Esophagus squamous epithelium (tissue), 5 donors: ENCODE data around the gene ZNF532. TPM values are rescaled to one million over a fixed set of nuclear protein-coding genes. Genes with fewer than 3 reads are reported as not detected.

Experiments
- DNase-seq: peaks from one replicate; lab custom pipeline; 2025; lab: John Stamatoyannopoulos, UW
- H3K27ac ChIP-seq, 4 donors: fragments of 200-600 bp; sonication (generic); one replicate each; pipeline ENCODE4 v1.5.1; 2016 to 2019; ENCODE audit warnings: mild to moderate bottlenecking in 1 of 4
- H3K27me3 ChIP-seq, 4 donors: fragments of 200-600 bp; sonication (generic); 1 replicate in 3 of 4; 2 replicates in 1 of 4; pipeline versions ENCODE4 v1.5.1 to v1.6.0; 2017 to 2021; ENCODE audit warnings: antibody characterized with exemption in 1 of 4
- H3K36me3 ChIP-seq, 3 donors: fragments of 200-600 bp; sonication (generic); one replicate each; pipeline ENCODE4 v1.5.1; 2016 to 2019
- H3K4me1 ChIP-seq, 3 donors: fragments of 200-600 bp; sonication (generic); one replicate each; pipeline ENCODE4 v1.5.1; 2017 to 2019
- H3K4me3 ChIP-seq, 4 donors: fragments of 200-600 bp; sonication (generic); 1 replicate in 3 of 4; 2 replicates in 1 of 4; pipeline ENCODE4 v1.5.1; 2016 to 2019; ENCODE audit warnings: mild to moderate bottlenecking in 2 of 4, moderate library complexity in 1 of 4
- H3K9me3 ChIP-seq, 3 donors: fragments of 200-600 bp; sonication (generic); one replicate each; pipeline ENCODE4 v1.5.1; 2016 to 2019
- CTCF ChIP-seq, 6 experiments: fragments of 450-650 bp in 4 of 6; fragments of 200-600 bp in 2 of 6; sonication (generic) in 2 of 6; IDR thresholded peaks; one replicate each; pipeline ENCODE4 v1.5.1; 2016 to 2019; ENCODE audit warnings: antibody characterized with exemption in 6 of 6, mild to moderate bottlenecking in 4 of 6, moderate library complexity in 4 of 6
- POLR2A ChIP-seq, 4 donors: fragments of 450-650 bp; IDR thresholded peaks; one replicate each; pipeline ENCODE4 v1.6.1; 2017; ENCODE audit warnings: antibody characterized with exemption in 4 of 4, mild to moderate bottlenecking in 4 of 4, moderate library complexity in 3 of 4
- WGBS, 2 donors: methylation state at CpG; one replicate each; pipeline ENCODE4 v1.1.5; 2018; 5-methylcytosine and 5-hydroxymethylcytosine counted together
- intact Hi-C: fragments of 100-400 bp; cut with DNase I; formaldehyde crosslinking; loops from one replicate; pipeline ENCODE4 v1.15.0; 2022
- total RNA-seq, 4 donors: library from RNA; depleted of rRNA; stranded (reverse); fragments of >200 nt; gene quantifications; one replicate each; pipeline ENCODE4 v1.1.0, GENCODE V29; 2016
- donor health status: DM: yes; HTN: yes; CAD: no.

The ZNF532 gene
- total RNA-seq, 4 donors from 2014 or later: 30.7 to 52.3 (median 32.6) TPM

DNA sequence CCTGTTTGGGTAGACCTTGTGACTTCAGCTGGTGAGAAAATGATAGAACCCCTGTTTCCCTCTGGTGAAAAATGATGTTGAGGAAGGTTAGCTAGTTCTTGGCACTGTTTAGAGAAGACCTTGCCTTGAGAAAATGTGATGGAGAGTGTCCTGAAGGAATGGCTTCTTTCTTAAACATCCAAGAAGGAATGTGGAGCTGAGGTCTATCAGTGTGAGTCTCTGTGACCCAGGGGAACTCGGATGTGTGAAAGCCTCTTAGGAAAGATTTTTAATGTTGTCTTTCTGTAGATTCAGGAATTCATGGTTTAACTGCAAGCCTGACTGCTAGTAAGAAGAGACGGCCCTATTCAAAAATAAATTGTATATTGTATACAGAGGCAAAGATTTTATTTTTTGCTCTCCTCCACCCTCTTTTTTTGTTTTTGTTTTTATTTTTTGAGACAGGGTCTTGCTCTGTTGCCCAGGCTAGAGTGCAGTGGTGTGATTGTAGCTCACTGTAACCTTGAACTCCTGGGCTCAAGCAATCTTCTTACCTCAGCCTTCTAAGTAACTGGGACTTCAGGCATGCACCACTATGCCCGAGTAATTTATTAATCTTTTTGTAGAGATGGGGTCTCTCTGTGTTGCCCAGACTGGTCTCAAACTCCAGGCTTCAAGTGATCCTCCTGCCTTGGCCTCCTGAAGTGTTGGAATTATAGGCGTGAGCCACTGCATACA lies 87.5 kb downstream of the ZNF532 start:
- TF ChIP-seq POLR2A (IDR thresholded peaks at IDR 0.05): no peak
- no peak for TF ChIP-seq CTCF (IDR thresholded peaks at IDR 0.05)
- intact Hi-C loops: no loop called here
- DNase-seq: no peak
- no peaks in the 10 kb centered on the region for H3K27me3 ChIP-seq
- H3K4me1 ChIP-seq: no peaks in the 10 kb centered on the region
- H3K36me3 ChIP-seq: peaks cover 0 to 87% (median 0%) of the 10 kb centered on the region in 3 donors
- H3K27ac ChIP-seq: no peak overlapping the region
- H3K9me3 ChIP-seq: no peaks in the 10 kb centered on the region
- 79 to 86% methylated on average over 4 of the region's 4 CpGs for WGBS, 2 donors
- no peak overlapping the region for H3K4me3 ChIP-seq

DNA sequence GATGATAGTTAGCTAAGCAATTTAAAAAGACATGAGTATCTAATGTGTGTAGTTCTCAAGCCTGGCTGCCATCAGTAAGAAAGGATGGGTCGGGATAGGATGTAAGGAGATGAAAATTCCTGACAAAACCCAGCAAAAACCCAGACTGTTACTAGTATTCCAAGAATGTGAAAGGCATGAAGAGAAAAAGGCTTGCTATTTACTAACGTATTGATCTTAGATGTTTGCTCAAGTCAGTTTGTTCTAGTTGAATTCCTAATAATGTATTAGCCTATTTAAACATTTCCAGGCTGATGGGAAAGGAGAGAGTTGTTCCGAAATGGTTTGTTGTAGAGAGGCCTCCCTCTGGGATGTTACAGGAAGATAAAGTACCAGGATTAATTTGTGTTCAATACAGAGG lies 88.2 kb downstream of the ZNF532 start:
- Histone ChIP-seq H3K36me3 (peaks cover 0 to 80% (median 0%) of the 10 kb centered on the region in 3 donors), H3K4me1 (no peaks in the 10 kb centered on the region), H3K4me3 (no peak overlapping the region), H3K9me3 (no peaks in the 10 kb centered on the region), H3K27me3 (no peaks in the 10 kb centered on the region), H3K27ac (no peak overlapping the region)
- WGBS, 2 donors: 83 to 92% methylated on average over 3 of the region's 3 CpGs
- DNase-seq: no peak
- TF ChIP-seq POLR2A (IDR thresholded peaks at IDR 0.05) (no peak), CTCF (IDR thresholded peaks at IDR 0.05) (no peak)
- intact Hi-C loops: no loop called here

GRCh38 chr18:58953627-58954026 lies 89.0 kb downstream of the ZNF532 start:
- 24 to 60% methylated on average over 3 of the region's 3 CpGs for WGBS, 2 donors
- no peaks in the 10 kb centered on the region for H3K27me3 ChIP-seq
- H3K4me1 ChIP-seq: no peaks in the 10 kb centered on the region
- H3K27ac ChIP-seq: no peak overlapping the region
- TF ChIP-seq CTCF (IDR thresholded peaks at IDR 0.05) (no peak), POLR2A (IDR thresholded peaks at IDR 0.05) (no peak)
- H3K36me3 ChIP-seq: peaks cover 0 to 72% (median 0%) of the 10 kb centered on the region in 3 donors
- H3K9me3 ChIP-seq: no peaks in the 10 kb centered on the region
- H3K4me3 ChIP-seq: no peak overlapping the region
- intact Hi-C loops: no loop called here
- DNase-seq: no peak

DNA sequence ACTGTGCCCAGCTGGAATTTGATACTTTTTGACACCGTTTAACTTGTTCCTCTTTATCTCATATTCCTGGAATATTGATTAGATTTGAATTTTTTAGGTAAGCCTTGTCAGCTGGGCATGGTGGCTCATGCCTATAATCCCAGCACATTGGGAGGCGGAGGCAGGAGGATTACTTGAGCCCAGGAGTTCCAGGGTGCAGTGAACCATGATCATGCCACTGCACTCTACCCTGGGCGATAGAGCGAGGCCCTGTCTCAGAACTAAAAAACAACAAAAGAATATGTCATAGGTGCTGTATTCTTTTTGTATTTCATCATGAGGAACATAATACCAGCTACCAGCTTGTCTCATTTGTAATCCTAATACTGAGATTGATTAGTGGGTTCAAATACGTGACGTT lies 90.3 kb downstream of the ZNF532 start:
- H3K36me3 ChIP-seq: peaks cover 0 to 71% (median 0%) of the 10 kb centered on the region in 3 donors
- H3K9me3 ChIP-seq: no peaks in the 10 kb centered on the region
- WGBS, 2 donors: 93 to 96% methylated on average over 6 of the region's 6 CpGs
- DNase-seq: no peak
- no peaks in the 10 kb centered on the region for H3K4me1 ChIP-seq
- no peaks in the 10 kb centered on the region for H3K27me3 ChIP-seq
- TF ChIP-seq CTCF (IDR thresholded peaks at IDR 0.05): no peak
- no peak for TF ChIP-seq POLR2A (IDR thresholded peaks at IDR 0.05)
- no peak overlapping the region for H3K4me3 ChIP-seq
- intact Hi-C loops: no loop called here
- no peak overlapping the region for H3K27ac ChIP-seq

DNA sequence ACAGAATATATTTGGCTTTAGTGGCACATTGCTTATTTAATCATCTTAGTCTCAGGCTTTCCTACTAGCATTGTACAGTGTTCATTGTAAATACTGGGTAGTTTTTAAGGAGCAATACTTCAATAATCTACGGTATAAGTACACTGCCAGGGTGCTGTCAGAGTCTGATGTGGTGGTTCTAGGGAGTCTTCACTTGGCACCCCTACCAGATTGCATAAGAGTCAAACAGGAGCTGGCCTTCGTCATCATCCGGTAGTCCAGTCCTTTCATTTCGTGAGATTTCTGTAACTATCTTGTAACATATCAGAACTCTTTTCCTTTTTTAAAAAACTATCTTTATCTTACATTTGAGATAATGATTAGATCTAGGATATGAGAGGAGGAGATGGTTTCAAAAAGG lies 91.1 kb downstream of the ZNF532 start:
- intact Hi-C loops: no loop called here
- Histone ChIP-seq H3K4me3 (no peak overlapping the region), H3K27me3 (no peaks in the 10 kb centered on the region), H3K36me3 (peaks cover 0 to 74% (median 0%) of the 10 kb centered on the region in 3 donors), H3K4me1 (no peaks in the 10 kb centered on the region), H3K27ac (no peak overlapping the region), H3K9me3 (no peaks in the 10 kb centered on the region)
- no peak for DNase-seq
- 64 to 88% methylated on average over 4 of the region's 4 CpGs for WGBS, 2 donors
- TF ChIP-seq POLR2A (IDR thresholded peaks at IDR 0.05) (no peak), CTCF (IDR thresholded peaks at IDR 0.05) (no peak)
